Eye (tissue), 1 donor: ENCODE data around the gene SRSF12.
A peak's percentile ranks its signal among the peaks of the same experiment; 100 is the strongest.

Source experiments
- DNase-seq: peaks from one replicate; pipeline ENCODE4 v3.0.0-alpha.2; 2015

The SRSF12 gene

GRCh38 chr6:89117211-89118108, at the start of gene SRSF12:
TSS of gene SRSF12 (minus strand) at chr6:89118071. CDS start at chr6:89117887, 184 bp downstream.
- peak; percentile 88 for DNase-seq

- no peak for DNase-seq
Observed at GRCh38 chr6:89162047-89162371, 44.1 kb upstream of the SRSF12 start.

DNA sequence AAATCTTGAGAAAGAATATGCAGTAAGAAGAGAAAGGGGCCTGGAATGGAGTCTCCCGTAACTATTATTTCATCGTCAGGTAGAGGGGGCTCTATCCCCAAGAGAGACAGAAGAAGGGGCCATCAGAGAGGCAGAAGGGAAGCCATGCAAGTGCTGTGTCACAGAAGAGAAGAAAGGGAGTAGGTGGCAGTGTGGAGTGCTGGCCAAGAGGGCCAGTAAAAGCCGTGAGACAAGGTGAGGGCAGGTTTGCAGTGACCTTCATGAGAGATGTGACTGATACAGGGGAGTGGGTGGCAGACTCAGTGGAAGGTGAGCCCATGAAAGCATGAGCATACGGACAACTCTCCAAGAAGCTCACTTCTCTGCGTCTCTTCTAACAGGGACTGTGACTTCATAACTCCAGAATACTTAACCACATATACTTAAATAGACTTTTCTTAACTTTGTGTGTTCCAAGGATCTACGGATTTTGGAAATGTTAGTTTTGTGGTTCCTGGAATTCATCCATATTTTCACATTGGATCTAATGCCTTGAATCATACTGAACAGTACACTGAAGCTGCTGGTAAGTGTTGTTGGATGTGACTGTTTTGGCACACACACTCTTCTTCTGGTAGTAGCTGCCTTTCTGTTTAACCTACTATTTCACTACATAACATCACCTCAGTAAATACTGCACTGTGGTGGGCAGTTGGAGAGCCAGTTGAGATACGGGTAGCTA, 43.6 kb upstream of the SRSF12 start:
- peak; percentile 18 for DNase-seq

DNA sequence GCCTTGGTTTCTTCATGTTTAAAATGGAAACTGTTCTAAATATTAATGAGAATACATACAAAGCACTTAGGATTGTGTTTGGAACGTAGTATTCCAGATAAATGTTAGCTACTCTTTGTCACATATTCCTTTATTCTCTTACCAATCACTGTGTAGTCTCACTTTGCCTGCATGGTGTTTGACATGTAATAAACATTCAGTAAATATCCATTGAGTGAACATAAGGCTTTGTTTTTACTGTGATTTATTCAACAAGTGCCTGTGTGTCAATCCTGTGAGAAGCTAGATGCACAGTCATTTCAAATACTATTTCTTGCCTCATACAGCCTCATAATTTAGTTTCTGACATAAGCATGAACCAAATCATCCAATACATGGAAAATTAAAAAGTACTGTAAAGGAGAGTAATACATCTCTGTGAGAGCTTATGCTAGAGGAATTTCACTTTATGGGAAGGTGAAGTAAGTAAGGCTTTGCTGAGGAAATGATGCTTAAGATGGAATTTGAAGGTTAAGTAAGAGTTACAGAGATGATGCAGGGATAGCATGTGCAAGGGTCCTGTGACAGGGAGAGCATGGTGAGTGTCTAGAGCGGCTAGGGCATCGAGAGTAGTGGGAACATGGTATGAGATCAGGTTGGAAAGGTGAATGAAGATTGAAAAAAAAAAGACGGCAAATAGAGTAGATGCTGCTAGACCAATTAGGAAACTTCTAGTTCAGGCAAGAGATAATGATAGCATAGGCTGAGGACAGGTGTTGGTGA, 42.6 kb upstream of the SRSF12 start:
- no peak for DNase-seq

DNA sequence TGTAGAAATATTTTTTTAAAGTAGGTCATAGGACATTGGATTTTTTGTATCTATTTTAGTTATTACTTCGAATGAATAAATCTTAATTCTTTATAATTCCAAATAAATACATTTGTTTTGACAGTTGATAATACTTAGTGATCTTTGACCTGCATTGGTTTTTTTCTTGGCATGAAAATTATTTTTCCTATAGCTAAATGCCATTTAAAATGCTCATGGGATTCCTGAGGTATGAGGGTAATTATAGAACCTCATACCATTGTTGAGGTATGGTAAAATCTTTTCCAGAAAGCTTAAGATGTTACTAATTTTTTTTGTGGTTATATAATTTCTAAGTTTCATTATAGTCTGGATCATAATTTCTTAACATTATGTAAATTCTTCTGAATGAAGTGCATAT, 36.3 kb upstream of the SRSF12 start:
- DNase-seq, result no peak

GRCh38 chr6:89148016-89148750, 30.3 kb upstream of the SRSF12 start:
- DNase-seq, result no peak

GRCh38 chr6:89146718-89147700, 29.1 kb upstream of the SRSF12 start:
- peak; percentile 80 for DNase-seq

DNA sequence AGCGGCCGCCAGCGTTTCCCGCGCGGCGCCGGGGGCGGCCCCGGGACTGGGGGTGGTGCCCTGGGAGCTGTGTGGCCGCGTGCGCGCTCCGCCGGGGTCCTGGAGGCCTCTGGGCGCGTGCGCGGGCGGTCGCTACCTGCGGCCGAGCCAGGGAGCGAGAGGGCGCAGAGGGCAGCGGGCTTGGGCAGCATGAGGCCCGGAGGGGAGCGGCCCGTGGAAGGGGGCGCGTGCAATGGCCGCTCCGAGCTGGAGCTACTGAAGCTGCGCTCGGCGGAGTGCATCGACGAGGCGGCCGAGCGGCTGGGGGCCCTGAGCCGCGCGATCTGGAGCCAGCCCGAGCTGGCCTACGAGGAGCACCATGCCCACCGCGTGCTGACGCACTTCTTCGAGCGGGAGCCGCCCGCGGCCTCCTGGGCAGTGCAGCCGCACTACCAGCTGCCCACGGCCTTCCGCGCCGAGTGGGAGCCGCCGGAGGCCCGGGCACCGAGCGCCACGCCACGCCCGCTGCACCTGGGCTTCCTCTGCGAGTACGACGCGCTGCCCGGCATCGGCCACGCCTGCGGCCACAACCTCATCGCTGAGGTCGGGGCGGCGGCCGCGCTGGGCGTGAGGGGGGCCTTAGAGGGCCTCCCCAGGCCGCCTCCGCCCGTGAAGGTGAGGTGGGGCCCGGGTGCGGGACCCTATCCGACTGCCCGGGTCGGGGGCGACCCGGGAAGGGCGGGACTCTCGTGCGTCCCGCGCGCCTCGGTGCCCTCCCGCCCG, 28.3 kb upstream of the SRSF12 start, which contains the start of gene PM20D2:
Gene PM20D2 (plus strand): TSS at position 100 of the 762 bp plus-strand sequence. CDS start 90 bp downstream, at position 190.
- peak; percentile 91 for DNase-seq

DNA sequence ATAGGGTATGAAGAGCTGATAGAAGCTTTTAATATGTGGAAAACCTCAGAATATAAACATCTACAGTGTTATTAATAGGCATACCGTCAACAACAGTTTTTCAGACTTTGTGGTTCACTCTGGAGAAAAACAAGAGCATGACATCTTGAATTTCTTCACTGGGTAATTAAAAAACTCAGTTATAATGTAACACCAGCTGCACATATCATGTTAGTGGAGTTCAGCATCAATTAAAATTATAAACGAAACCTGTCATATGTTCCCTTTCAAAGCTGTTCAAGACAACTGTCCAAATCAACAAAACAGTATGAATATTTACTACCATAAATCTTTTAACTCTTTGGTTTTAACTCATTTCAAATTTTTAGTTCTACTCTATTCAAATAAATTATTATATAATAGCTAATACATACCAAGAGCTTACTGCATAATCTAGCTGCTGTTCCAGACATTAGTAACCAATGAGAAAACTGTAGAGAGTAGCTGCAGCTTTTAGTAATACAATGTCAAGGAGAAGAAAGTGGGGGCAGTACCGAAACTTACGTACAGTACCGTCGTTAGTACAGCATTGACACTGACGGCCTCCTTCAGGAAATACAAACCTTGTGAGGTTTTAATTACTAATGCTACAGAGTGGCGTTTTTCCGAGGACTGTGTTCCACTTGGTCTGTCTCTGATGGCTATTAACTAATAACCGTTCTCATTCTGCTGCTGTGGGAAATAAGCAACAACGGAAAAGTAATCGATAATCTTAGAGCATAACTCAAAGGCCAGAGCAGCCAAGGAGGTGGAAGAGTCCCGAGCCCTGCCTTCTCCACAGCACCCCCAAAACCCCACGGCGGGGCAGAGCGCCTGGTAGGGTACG, 27.5 kb upstream of the SRSF12 start:
- DNase-seq, result no peak

GRCh38 chr6:89144354-89144906, 26.6 kb upstream of the SRSF12 start:
- DNase-seq, result peak; percentile 41

DNA sequence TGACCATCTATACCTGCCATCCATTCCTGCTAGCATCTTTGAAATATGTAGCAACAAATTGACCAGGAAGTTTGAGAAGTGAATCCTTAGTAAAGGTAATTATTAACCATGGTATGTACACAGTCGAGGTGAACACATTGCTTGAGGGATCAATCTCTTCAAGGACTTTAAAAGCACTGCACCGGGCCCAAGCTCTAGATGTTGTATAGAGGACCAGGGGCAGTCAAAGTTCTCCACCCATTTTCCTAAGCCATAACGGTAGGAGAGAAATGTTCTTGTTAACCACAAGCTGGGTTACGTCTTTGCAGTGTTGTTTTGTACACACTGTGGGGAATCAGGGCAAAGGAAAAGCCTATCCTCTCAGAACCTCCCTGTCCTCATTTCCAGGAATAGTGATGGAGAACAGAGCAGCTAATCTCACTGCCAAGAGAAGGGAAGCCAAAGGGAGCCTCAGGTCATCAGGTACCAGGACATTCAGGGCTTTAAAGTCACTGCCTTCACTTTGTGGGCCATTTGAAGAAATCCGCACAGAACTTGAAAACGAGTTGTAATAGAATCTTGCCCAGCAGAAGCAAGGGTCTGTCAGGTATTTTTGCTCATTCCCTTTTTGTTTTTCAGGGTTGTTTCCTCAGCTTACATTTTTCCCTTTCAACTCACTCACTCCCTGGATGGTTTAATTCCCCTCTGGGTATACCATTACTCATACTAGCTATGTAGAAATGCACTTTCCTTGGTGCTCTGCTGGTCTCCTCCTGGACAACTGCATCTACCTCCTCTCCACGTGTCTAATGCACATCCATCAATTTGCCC, 22.7 kb upstream of the SRSF12 start:
- DNase-seq, result no peak

DNA sequence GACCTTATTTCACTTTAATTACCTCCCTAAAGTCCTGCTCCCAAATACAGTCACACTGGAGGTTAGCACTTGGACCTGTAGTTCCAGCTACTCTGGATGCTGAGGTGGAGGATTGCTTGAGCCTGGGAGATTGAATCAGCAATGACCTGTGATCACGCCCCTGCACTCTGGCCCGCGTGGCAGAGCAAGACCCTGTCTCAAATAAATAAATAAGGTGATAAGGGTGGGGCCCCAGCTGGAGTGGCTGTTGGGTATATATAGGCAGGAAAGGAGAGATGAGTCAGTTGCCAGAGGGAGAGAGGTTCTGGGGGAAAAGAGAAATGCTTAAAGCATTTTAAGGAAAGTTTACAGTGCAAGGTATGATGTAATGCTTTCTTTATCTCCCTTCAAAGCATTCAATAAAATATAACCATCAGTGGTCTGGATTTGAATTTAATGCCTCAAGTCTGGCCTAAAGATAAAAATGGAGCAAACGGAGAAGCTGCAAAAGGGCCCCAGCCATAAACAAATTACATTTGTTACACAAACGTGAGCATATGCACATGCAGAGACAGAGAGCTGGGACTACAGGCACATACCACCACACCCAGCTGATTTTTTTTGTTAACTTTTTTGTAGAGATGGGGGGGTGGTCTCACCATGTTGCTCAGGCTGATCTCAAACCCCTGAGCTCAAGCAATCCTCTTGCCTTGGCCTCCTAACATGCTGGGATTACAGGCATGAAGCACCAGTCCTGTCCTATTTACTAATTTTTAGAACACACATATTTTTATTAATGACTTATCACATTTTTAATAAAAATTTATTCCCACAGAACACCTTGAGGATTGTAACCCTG, 21.9 kb upstream of the SRSF12 start:
- DNase-seq, result no peak

DNA sequence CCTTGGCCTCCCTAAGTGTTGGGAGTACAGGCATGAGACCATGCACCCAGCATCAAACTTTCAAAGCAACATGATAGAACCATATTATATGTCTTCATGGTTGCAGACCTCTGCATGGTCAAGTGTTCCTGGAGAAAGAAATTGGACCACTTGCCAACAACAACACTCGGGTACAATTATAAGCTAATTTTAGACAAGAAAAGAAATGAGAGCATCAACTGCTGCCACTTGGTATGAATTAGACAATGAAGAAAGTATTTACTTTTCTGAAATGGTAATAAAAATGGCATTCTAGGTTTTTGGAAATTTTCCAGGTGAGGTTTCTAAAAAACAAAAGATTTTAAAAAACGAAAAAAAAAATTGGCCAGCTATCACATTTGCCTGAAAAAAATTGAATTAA, 20.3 kb upstream of the SRSF12 start:
- no peak for DNase-seq

DNA sequence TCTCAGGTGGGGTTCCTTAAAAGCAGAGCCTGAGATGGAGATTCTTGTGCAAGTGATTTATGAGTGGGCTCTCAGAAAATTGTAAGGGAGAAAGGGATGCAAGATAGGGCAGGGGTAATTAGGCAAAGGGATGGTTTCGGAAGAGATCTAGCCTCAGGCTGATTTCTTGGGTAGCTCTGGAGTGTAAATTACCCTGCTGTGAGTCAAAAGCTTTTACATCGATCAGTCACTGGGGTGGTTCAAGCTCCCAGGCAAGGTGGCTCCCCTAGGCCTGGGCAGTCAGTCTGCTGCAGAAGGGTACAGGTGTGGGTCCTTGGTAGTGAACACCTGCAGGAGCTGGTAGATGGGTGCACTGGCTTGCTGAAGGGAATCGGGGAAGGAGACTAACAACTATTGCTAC, 16.9 kb upstream of the SRSF12 start:
- no peak for DNase-seq

DNA sequence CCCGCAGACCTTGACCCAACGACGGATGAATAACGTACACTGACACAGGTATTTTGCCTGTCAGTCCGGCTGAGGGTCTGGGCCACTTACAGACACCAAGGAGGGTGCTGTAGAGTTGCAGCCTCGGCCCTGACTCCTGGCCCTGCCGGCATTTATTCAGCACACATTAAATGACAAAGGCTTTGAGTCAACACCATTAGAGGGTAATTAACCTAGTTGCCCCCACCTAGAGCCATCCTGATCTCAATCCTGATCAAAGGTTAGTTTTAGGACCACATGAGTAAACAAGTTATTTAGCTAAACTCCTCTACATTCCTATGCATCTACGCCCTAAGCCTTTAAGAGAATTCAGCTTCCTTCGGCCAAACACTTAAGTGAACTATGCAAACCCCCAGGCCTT, 16.1 kb upstream of the SRSF12 start:
- DNase-seq, result no peak

DNA sequence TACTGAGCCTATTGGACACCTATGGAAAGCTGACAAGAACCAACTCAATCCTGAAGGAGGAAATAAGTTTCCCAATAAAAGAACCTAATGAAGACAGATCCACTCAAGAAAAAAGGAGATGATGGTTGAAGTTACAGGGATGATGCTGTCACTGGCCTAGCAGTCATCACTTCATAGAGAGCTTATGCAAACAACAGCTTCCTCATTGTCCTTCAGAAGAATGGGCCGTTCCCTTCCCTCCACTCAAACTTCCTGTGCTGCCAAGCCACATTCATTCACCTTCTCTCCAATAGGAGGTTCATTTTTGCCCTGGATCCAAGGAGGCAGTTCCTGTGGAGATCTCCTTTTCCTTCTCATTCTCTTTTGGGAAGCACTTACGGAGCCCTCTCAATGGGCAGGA, 14.2 kb upstream of the SRSF12 start:
- DNase-seq, result no peak

- DNase-seq, result no peak
Observed at GRCh38 chr6:89131599-89131998, 13.7 kb upstream of the SRSF12 start.
